ENCODE measurements around the gene STAG3. TPM values are rescaled to one million over a fixed set of nuclear protein-coding genes. Genes with fewer than 3 reads are reported as not detected.

Gene STAG3
- total RNA-seq, 1 experiment from 2014 or later, result 1.7 TPM

- ChIA-PET POLR2A (no interaction called here), CTCF (interaction anchor here (0.7 kb wide), 1 partner anchor 17 kb away, joined by 5 read pairs; no protein-coding TSS in a partner anchor)
- Histone ChIP-seq H3K9me3 (ENCODE audit: control insufficient read depth, insufficient read depth, low read depth, low read length) (no peaks in the 10 kb centered on the region), H3K36me3 (ENCODE audit: control insufficient read depth, insufficient read depth, low read length) (no peaks in the 10 kb centered on the region), H3K27me3 (ENCODE audit: control insufficient read depth, insufficient read depth, low read length) (no peaks in the 10 kb centered on the region), H3K27ac (ENCODE audit: low read length) (no peak overlapping the region), H3K4me1 (ENCODE audit: control insufficient read depth, insufficient read depth, low read length) (peaks cover 4% of the 10 kb centered on the region), H3K4me3 (ENCODE audit: low read depth in 2 of 2, low read length in 2 of 2) (no peak overlapping the region)
- ATAC-seq (no peak), DNase-seq (ENCODE audit: low read depth, low spot score) (no peak)
- in situ Hi-C loops (cut with HindIII; ENCODE audit: low pct_unique_long_range_greater_than_20kb, low sequenced_read_pairs), result no loop called here
- no TSS peak for BruUV-seq (replicated peaks)
- intact Hi-C loops (cut with micrococcal nuclease; ENCODE audit: unreplicated experiment), result no loop called here
- no peak for TF ChIP-seq CTCF (IDR thresholded peaks at IDR 0.05)
- no peak for TF ChIP-seq POLR2AphosphoS5 (IDR thresholded peaks at IDR 0.05; ENCODE audit: low read depth, low read length)
- no peak for TF ChIP-seq SIN3A (IDR thresholded peaks at IDR 0.05; ENCODE audit: borderline replicate concordance, insufficient read depth, low read depth, low read length)
- TF ChIP-seq, protein P1, sequence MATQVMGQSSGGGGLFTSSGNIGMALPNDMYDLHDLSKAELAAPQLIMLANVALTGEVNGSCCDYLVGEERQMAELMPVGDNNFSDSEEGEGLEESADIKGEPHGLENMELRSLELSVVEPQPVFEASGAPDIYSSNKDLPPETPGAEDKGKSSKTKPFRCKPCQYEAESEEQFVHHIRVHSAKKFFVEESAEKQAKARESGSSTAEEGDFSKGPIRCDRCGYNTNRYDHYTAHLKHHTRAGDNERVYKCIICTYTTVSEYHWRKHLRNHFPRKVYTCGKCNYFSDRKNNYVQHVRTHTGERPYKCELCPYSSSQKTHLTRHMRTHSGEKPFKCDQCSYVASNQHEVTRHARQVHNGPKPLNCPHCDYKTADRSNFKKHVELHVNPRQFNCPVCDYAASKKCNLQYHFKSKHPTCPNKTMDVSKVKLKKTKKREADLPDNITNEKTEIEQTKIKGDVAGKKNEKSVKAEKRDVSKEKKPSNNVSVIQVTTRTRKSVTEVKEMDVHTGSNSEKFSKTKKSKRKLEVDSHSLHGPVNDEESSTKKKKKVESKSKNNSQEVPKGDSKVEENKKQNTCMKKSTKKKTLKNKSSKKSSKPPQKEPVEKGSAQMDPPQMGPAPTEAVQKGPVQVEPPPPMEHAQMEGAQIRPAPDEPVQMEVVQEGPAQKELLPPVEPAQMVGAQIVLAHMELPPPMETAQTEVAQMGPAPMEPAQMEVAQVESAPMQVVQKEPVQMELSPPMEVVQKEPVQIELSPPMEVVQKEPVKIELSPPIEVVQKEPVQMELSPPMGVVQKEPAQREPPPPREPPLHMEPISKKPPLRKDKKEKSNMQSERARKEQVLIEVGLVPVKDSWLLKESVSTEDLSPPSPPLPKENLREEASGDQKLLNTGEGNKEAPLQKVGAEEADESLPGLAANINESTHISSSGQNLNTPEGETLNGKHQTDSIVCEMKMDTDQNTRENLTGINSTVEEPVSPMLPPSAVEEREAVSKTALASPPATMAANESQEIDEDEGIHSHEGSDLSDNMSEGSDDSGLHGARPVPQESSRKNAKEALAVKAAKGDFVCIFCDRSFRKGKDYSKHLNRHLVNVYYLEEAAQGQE (IDR thresholded peaks at IDR 0.05; ENCODE audit: insufficient read depth in 1 of 2, low read depth in 2 of 2, low read length in 1 of 2), result no peak
- no peak for TF ChIP-seq TCF7L2 (IDR thresholded peaks at IDR 0.05; ENCODE audit: low read depth, low read length)
These were observed 14.6 kb upstream of the STAG3 start for GRCh38 chr7:100163006-100163531.

- Histone ChIP-seq H3K9me3 (ENCODE audit: control insufficient read depth, insufficient read depth, low read depth, low read length) (no peaks in the 10 kb centered on the region), H3K4me3 (ENCODE audit: low read depth in 2 of 2, low read length in 2 of 2) (no peak overlapping the region), H3K36me3 (ENCODE audit: control insufficient read depth, insufficient read depth, low read length) (no peaks in the 10 kb centered on the region), H3K27me3 (ENCODE audit: control insufficient read depth, insufficient read depth, low read length) (no peaks in the 10 kb centered on the region), H3K4me1 (ENCODE audit: control insufficient read depth, insufficient read depth, low read length) (peaks cover 7% of the 10 kb centered on the region), H3K27ac (ENCODE audit: low read length) (no peak overlapping the region)
- DNase-seq (ENCODE audit: low read depth, low spot score), result no peak
- CTCF ChIA-PET, result interaction anchor here (0.7 kb wide), 1 partner anchor 16 kb away, joined by 5 read pairs; no protein-coding TSS in a partner anchor
- no TSS peak for BruUV-seq (replicated peaks)
- POLR2A ChIA-PET, result no interaction called here
- no peak for ATAC-seq
- no peak for TF ChIP-seq SIN3A (IDR thresholded peaks at IDR 0.05; ENCODE audit: borderline replicate concordance, insufficient read depth, low read depth, low read length)
- no peak for TF ChIP-seq POLR2AphosphoS5 (IDR thresholded peaks at IDR 0.05; ENCODE audit: low read depth, low read length)
- TF ChIP-seq CTCF (IDR thresholded peaks at IDR 0.05), result no peak
- TF ChIP-seq, protein P1 (IDR thresholded peaks at IDR 0.05; ENCODE audit: insufficient read depth in 1 of 2, low read depth in 2 of 2, low read length in 1 of 2), result no peak
- no peak for TF ChIP-seq TCF7L2 (IDR thresholded peaks at IDR 0.05; ENCODE audit: low read depth, low read length)
- in situ Hi-C loops (cut with HindIII; ENCODE audit: low pct_unique_long_range_greater_than_20kb, low sequenced_read_pairs) (no loop called here), intact Hi-C loops (cut with micrococcal nuclease; ENCODE audit: unreplicated experiment) (no loop called here)
These were observed 13.8 kb upstream of the STAG3 start for GRCh38 chr7:100163871-100164270.

Data from Panc1 (cell line).